GM12873 (cell line): ENCODE data around the gene RAPGEF2.

Experiments used
- TF ChIP-seq, protein P1 (sequence below): IDR thresholded peaks from 2 replicates; pipeline ENCODE4 v1.5.1; 2012; ENCODE audit warnings: low read depth, mild to moderate bottlenecking, moderate library complexity, low read length, control low read depth; ENCODE audit not compliant: insufficient read depth; ENCODE audit errors: missing control alignments

RAPGEF2 gene

DNA sequence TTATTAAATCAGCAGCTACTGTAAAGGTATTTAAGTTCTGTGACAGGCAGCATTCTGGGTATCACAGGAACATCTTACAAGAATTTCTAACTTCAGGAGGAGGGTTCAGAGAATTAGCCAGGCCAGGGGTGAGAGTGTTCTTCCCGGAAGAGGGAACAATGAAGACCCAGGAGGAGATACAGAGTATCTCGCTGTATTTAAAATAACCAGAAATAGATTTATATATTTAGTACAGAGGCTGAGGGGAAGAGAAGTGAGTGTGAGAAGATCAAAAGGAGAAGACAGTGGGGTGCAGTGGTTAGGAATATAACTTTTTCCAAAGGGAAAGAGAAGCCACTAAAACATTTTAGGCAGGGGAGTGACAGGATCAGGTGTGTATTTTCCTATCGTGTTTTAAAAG, 186.8 kb downstream of the RAPGEF2 start:
- TF ChIP-seq, protein P1, sequence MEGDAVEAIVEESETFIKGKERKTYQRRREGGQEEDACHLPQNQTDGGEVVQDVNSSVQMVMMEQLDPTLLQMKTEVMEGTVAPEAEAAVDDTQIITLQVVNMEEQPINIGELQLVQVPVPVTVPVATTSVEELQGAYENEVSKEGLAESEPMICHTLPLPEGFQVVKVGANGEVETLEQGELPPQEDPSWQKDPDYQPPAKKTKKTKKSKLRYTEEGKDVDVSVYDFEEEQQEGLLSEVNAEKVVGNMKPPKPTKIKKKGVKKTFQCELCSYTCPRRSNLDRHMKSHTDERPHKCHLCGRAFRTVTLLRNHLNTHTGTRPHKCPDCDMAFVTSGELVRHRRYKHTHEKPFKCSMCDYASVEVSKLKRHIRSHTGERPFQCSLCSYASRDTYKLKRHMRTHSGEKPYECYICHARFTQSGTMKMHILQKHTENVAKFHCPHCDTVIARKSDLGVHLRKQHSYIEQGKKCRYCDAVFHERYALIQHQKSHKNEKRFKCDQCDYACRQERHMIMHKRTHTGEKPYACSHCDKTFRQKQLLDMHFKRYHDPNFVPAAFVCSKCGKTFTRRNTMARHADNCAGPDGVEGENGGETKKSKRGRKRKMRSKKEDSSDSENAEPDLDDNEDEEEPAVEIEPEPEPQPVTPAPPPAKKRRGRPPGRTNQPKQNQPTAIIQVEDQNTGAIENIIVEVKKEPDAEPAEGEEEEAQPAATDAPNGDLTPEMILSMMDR = no peak

DNA sequence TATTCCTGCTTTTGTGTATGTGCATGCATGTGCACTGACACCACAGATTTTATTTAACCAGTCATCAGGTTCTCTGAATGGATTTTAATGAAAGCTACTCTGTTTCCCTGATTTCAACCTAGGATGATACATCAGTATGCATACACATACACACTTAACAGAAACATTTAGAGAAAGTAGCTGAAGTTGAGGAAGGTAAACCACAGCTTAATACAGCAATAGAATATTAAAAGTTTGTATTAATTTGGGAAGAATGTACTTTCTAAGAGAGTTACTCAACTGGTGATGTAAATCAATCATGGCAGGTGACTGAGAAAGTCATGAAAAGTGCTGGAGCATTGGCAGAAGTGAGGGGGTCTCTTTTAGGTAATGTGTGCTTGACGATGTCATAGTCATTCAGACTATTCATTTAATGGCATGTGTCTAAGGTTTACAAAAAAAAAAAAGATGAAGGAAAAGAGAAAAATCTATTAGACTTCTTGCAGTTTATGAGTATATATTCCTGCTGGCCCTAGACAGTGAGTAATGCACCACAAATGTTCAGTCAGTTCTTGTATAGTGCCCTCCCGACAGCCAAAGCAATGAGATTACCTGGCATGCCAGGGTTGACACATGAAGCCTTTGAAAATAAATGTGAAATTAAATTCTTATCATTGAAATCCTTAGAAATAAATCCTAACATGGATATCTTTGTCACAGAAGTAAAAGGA, 187.6 kb downstream of the RAPGEF2 start:
- TF ChIP-seq, protein P1 = no peak

DNA sequence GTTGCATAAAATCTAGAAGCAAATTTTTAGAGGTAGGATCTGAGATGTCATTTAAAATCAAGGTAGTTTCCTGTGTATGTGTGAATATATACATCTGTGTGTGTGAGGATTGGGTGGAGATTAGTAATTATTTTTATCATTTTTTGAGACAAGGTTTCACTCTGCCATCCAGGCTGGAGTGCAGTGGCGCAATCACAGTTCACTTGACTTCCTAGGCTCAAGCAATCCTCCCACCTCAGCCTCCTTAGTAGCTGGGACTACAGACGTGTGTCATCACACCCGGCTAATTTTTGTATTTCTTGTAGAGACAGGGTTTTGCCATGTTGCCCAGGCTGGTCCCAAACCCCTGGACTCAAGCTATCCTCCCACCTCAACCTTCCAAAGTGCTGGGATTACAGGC, 188.3 kb downstream of the RAPGEF2 start:
- TF ChIP-seq, protein P1 = no peak

DNA sequence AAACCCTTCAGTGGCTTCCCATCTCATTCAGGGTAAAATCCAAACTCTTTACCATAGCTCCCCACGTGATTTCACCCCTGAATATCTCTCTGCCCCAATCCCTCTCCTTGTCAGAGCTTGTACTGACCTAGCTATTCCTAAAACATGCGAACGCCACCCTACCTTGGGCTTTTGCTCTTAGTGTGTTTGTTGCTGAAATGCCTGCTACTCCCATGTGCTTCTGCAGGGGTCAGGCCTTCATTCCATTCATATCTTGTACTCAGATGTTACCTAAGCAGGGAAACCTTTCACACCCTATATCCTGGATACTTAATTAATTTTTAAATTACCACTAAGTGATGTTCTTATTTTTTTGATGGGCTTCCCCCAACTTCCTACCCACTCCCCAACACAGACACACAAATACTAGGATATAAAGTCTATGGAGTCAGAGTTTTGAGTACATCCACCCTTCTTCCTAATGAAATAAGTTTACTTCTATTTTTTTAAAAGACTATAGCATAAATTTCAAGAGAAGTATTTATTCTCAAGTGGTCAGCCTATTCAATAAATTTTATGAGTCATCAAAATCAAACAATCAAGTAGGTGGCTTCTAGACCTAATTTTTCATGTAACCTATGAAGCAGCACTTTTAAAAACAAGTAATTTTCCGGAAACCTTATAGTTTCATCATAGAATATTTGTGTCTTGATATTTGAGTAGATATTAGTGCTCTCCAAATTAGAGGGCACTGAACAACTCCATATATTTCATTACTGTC, 189.4 kb downstream of the RAPGEF2 start:
- TF ChIP-seq, protein P1 = no peak

DNA sequence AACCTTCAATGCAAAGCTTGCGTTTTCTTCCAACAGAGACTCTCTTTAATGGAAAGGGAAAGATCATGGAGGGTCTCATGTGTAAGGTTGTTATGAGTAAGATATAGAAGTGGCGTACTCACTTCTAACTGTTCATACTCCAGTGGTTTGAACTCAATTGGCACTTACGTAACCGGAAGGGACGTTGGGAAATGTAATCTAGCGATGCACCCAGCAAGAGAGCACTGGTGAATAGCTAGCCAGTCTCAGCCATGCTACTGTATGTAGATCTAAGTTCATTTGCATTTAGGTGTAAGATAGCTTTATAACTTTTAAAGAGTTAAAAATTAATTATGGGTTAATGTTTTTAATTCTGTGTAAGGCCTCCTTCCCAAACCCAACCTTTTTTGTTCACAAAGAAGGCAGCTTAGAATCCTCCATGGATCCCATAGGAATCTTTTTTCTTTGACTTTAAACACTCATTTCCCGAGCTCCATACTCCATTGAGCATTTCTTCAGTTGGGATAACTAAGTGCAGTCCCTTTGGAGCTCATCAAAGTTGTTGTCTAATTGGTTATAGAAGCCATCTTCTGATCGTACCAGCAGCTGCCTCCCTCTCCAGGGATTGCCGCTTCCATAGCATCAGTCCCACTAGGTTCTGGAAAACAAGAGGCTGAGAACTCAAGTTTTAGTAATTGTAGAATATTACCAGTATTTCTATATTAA, 191.1 kb downstream of the RAPGEF2 start:
- TF ChIP-seq, protein P1 = no peak

DNA sequence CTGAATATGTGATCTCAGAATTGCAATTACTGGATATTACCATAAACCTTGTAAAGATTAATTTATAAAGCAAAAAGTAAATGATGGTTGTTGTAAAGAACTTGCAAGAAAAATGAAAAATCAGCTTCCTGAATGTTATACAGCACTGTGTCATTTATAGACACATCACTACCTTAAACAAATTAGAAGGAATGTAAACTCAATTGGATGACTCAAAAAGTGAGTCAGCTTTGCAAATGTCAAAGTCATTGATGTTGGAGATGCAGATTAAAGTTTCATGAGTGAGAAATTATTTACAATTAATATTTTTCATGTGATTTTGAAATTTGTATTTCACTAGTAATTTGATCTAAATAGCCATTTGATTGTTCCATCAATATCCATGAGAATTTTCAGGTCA, 193.2 kb downstream of the RAPGEF2 start:
- TF ChIP-seq, protein P1 = no peak

DNA sequence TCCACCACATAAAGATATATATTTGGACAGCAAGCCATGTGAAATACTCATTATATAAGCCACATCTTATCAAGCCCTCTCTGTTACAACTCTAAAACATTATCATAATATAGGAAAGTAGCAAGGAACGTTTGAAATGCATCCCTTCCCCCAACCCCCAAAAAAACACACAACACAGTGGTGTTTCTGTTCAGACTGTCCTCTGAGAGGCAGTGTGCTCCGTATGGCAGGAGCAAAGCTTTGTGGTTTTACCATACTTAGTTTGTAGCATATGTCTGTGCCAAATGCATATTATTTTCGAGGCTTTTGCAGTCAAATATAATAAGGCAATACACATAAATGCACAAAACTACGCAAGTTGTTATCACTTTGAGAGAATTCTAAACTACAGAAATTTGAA, 194.2 kb downstream of the RAPGEF2 start:
- TF ChIP-seq, protein P1 = no peak
